ENCODE results near the gene TJP2.

TJP2 gene
- total RNA-seq, result 0.91 to 1.2 reads per million in 2 experiments

DNA sequence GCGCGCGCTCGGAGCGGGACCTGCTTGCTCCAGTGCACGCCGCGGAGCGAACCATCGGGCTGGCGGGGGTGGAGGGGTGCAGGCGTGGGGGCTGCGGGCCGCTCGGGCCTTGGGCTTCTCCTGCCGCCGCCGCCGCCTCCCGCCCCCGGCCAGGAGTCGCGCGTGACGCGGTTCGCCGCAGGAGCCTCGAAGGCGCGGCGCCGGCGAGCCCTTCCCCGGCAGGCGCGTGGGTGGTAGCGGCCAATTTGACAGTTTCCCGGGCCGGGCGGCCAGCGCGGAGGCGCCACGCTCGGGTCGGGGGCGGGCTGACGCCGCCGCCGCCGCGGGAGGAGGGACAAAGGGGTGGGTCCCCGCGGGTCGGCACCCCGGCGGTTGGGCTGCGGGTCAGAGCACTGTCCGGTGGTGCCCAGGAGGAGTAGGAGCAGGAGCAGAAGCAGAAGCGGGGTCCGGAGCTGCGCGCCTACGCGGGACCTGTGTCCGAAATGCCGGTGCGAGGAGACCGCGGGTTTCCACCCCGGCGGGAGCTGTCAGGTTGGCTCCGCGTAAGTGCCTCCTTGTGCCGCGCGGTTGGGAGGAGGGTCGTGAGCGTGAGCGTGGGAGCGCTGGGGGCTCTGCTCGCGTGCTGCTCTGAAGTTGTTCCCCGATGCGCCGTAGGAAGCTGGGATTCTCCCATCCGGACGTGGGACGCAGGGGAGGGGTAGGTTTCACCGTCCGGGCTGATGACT is at the start of gene TJP2:
Gene TJP2, plus strand, starts transcription at position 387 of the 725 bp plus-strand sequence. Its CDS starts 96 bp downstream, at position 483.
- no peak for DNase-seq (ENCODE audit: low read depth)

DNA sequence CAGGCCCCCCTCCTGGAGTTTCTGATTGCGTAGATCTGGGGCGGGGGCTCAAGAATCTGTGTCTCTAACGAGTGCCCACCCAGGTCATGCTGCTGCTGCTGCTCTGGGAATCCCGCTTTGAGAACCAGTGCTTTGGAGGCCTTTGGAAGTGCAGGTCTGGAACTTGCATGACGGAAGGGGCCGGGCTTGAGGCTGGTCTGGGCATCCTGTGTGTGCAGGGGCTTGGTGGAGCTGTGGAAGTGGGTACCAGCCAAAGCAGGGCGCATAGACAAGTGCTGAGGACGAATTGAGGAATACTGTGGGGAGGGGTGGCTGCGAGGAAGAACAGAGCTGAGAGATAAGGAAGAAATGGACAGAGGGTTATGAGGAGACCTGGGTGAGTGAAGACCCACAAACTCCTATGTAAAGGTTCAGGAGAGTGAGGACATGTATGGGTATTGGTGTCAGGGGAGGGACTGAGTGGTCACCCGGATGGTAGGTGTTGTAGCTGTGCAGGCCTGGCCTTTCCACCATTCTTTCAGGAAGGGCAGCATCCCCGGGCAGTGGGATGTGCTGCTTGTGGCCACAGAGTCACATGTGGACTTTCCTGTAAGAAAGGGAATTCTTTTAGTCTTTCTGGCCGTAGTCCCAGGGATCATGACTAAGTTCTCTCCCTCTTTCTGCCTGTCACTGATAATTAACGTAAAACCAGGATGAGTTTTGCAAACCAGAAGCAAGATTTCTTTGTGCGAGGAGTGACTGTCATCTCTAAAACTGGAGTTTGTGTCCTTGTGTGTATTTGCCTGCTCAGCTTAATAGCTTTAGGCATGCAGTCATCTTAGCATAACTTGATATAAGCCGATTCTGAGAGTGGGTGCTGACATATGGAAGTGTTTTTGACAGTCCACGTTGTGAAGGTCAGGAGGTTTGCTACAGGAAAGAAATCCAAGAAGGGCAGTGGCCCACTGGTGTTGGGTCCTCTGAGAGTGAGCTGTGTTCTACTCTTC is 43.3 kb upstream of the TJP2 start:
- no peak for DNase-seq (ENCODE audit: low read depth)

DNA sequence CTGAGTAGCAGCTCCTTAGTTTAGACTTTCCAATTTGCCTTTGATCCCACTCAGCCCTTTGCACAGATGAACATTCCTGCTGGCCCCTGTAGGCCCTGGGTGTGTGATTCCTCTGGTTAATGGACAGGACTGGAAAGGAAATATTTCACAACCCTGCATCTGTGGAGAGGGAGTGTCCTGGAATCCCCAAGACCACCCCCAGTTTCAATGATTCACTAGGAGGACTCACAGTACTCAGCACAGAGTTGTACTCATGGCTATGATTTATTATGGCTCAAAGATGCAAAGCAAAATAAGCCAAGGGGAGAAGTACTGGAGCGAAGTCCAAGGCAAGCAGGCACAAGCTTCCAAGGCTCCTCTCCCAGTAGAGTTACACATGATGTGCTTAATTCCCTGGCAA is 42.4 kb upstream of the TJP2 start:
- DNase-seq (ENCODE audit: low read depth), result no peak

DNA sequence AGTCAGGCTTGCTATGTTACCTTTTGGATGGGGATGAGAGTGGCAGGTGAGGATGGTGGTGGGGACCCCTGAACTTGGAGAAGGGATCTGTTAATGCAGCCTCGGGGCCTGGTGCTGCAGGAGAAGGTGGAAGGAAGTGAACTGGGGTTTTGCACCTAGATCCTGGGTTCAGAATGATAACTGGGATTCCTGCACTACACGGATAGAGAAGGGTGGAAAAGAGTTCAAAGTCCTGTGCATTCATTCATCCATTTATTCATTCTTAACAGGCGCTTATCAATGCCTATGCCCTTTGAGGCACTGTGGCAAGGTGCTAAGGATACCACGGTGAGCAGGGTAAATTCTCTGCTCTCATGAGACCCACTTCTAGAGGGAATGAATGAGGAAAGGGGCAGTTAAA is 41.7 kb upstream of the TJP2 start:
- no peak for DNase-seq (ENCODE audit: low read depth)

DNA sequence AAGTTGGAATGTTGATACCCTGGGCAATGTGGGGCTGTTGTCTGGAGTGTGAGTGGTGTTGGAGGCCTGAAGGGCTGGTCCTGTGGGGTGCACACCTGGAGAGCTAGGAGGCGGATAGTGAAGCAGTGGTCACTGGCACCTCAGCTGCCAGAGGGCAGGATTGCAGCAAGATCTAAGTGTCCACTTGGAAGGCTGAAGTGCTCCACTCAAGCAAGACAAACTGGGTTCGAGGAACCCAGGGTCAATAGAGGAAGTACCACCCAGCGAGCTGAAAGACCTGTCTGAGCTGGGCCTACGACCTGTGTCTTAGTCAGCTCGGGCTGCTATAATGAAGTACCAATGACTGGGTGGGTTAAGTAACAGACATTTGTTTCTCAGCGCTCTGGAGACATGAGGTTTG is 39.7 kb upstream of the TJP2 start:
- DNase-seq (ENCODE audit: low read depth), result no peak

- no peak for DNase-seq (ENCODE audit: low read depth)
Measured at GRCh38 chr9:69136185-69136584, 37.9 kb upstream of the TJP2 start.

DNA sequence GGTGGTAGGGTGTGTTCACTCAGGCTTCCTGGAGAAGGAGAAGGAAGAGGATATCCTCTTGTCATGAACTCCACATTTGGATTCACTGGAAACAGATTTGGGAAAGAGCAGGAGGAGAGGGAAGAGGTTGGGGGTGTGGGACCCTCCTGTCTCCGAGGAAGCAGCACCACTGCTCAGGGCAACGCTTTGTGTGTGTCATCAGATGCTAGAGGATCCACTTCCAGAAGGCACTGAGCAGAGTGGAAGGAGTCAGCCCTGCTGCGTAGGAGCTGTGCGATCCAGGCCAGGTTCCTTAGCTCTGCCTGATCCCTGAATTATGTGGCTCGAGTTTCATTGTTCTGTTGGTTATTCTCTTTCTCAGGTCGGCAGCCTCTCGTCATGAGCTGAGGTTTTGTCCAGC is 37.3 kb upstream of the TJP2 start:
- no peak for DNase-seq (ENCODE audit: low read depth)

- DNase-seq (ENCODE audit: low read depth), result no peak
Measured at GRCh38 chr9:69137311-69137710, 36.8 kb upstream of the TJP2 start.

GRCh38 chr9:69139596-69139995 is 34.5 kb upstream of the TJP2 start:
- no peak for DNase-seq (ENCODE audit: low read depth)

- no peak for DNase-seq (ENCODE audit: low read depth)
Measured at GRCh38 chr9:69140123-69140735, 33.8 kb upstream of the TJP2 start.

- DNase-seq (ENCODE audit: low read depth), result no peak
Measured at GRCh38 chr9:69141851-69142250, 32.2 kb upstream of the TJP2 start.

GRCh38 chr9:69143291-69143690 is 30.8 kb upstream of the TJP2 start:
- DNase-seq (ENCODE audit: low read depth), result no peak

GRCh38 chr9:69145144-69145715 is 28.8 kb upstream of the TJP2 start:
- no peak for DNase-seq (ENCODE audit: low read depth)

DNA sequence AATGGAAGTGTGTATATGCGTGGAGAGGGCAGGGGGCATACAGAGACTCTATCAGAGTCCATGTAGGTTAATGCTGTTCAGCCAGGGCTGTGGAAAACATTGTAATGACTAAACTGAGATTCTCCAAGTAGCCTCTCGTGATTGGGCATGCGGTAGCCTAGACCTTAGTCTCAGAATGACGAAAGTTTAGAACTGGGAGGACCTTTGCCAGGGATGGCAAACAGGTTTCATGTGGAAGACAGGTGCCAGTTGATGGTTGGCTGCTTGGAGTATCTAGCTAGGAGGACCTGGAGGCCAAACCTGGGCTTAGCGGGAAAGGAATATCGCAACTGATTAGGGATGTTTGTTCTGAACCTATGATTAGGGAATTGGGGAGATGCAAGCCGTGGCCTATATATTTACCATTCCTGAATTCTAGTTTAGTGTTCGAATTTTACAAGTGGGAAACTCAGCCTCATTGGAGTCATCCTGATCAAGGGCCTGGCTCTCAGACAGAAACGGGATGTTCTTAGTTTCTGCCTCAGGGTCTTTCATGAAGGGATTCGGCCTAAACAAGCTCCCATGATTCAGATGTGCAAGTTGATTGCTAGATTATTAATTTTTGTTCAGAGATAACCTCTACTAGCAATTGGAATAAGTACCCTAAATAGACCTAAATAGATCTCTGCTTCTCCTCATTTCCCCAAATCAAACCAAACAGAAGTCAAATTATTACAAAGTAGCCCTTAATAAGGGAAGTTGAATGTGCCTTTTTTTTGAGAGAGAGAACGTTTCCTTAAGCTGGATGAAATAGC is 26.8 kb upstream of the TJP2 start:
- DNase-seq (ENCODE audit: low read depth), result no peak

DNA sequence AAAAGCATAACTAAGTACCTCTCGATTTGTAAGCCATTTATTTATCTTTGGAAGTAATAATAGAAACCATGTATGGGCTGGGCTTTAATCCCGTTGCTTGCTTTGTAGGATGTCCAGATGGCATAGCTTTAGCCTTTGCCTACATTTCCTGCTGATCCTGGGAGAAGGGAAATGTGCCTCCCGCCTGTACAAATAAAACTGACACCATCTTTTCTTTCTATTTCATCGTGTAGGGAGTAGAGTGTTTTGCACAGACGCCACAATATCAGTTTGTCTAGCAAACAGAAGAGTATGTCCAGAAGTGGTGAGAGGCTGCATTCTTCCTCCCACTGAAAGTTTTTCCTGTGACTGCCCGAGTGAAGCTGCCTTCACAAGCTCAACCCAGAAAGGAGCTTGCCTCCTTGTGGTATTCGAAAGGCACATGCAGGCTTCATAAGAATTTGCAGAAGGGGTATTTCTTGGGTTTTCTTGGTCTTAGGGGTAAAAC is 24.7 kb upstream of the TJP2 start:
- no peak for DNase-seq (ENCODE audit: low read depth)

- DNase-seq (ENCODE audit: low read depth), result no peak
Measured at GRCh38 chr9:69151506-69151905, 22.6 kb upstream of the TJP2 start.

- DNase-seq (ENCODE audit: low read depth), result no peak
Measured at GRCh38 chr9:69153707-69154521, 20.2 kb upstream of the TJP2 start.

- no peak for DNase-seq (ENCODE audit: low read depth)
Measured at GRCh38 chr9:69155341-69156030, 18.6 kb upstream of the TJP2 start.

DNA sequence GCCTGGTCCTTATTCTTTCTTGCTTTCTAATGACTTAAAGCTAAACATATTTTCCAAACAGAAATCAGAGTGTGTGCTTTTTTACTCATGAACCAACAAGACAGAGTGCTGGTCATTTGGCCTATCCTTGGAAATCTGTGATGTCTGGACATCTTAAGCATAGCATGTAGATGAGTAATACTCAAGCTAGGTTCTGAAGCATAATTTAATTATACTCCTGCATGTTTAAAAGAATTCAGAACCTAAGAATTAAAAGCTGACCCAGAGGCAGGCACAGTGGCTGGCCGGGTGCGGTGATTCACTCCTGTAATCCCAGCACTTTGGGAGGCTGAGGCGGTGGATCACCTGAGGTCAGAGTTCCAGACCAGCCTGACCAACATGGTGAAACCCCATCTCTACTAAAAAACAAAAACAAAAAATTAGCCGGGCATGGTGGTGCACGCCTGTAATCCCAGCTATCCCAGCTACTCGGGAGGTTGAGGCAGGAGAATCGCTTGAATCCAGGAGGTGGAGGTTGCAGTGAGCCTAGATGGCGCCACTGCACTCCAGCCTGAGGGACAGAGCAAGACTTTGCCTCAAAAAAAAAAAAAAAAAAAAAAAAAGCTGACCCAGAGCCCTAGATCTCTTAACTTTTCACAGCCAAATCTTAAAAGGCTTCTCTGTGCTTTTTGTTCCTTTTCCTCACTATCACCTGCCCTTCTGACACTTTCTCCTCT is 16.2 kb upstream of the TJP2 start:
- no peak for DNase-seq (ENCODE audit: low read depth)

All from T follicular helper cell (primary cell).